Right ventricle myocardium superior (tissue), 1 donor: Measurements from ENCODE around the gene PREP. TPM values are rescaled to one million over a fixed set of nuclear protein-coding genes. Genes with fewer than 3 reads are reported as not detected.
"Not testable (repeated sequence)": the region's sequence is repeated elsewhere in the genome, so short reads cannot be mapped to it uniquely, and the experiment has no call there.

Source experiments
- ATAC-seq: fragments of 200-7000 bp; cut with Tn5 transposase; one replicate; pipeline ENCODE4 v1.9.1; 2020; ENCODE audit warnings: mild to moderate bottlenecking; ENCODE audit not compliant: poor library complexity
- DNase-seq: peaks from one replicate; pipeline ENCODE4 v3.0.0-alpha.2; 2020
- intact Hi-C: fragments of 100-400 bp; cut with DNase I; formaldehyde crosslinking; loops from one replicate; pipeline ENCODE4 v1.11.2; 2022
- long read RNA-seq: library from polyadenylated mRNA; unstranded; transcript quantifications from one replicate; pipeline ENCODE4 v2.0.0, GENCODE V29; 2021
- total RNA-seq: library from RNA; stranded (reverse); fragmentation: NEBNext Ultra II Directional; extraction: Animal tissue kit (Norgen Biotek cat#: 25700); gene quantifications from one replicate; pipeline ENCODE4 v1.2.1, GENCODE V29; 2021
- donor health status: DM: no; HTN: yes; CAD: no; lungs with severe emphysema.

Gene PREP
- 23.0 TPM for total RNA-seq
- long read RNA-seq, transcript PREP-201 (15 exons, 2,905 nt), result major isoform, 48 of 54 reads
- long read RNA-seq, partial matches to known transcripts, result 2 of 54 reads
- long read RNA-seq, other reads (novel, unspliced or antisense), result 4 of 54 reads

GRCh38 chr6:105402939-105403935, at the start of gene PREP:
TSS of gene PREP (minus strand) at chr6:105403082. CDS start at chr6:105402891, 191 bp downstream.
- DNase-seq, result peak; percentile 93
- intact Hi-C loops, result loop anchor here (2.0 kb wide), 1 partner anchor 316 kb away; no protein-coding TSS in a partner anchor
- peak; percentile 99 for ATAC-seq

GRCh38 chr6:105452376-105452775, 49.5 kb upstream of the PREP start:
- intact Hi-C loops, result no loop called here
- no peak for ATAC-seq
- DNase-seq, result no peak

GRCh38 chr6:105449756-105450390, 47.0 kb upstream of the PREP start:
- ATAC-seq (no peak), DNase-seq (no peak)
- intact Hi-C loops, result no loop called here

- ATAC-seq (no peak), DNase-seq (no peak)
- intact Hi-C loops, result no loop called here
Measured at GRCh38 chr6:105445481-105445880, 42.6 kb upstream of the PREP start.

GRCh38 chr6:105443941-105444340, 41.1 kb upstream of the PREP start:
- DNase-seq, result no peak
- intact Hi-C loops, result no loop called here
- no peak for ATAC-seq

- DNase-seq (no peak), ATAC-seq (no peak)
- intact Hi-C loops, result no loop called here
Measured at GRCh38 chr6:105442369-105442768, 39.5 kb upstream of the PREP start.

GRCh38 chr6:105437236-105437635, 34.4 kb upstream of the PREP start:
- ATAC-seq (no peak), DNase-seq (no peak)
- intact Hi-C loops, result no loop called here

- intact Hi-C loops, result loop anchor here (5.0 kb wide), 1 partner anchor 789 kb away; no protein-coding TSS in a partner anchor
- ATAC-seq (no peak), DNase-seq (no peak)
Measured at GRCh38 chr6:105433723-105434122, 30.8 kb upstream of the PREP start.

- ATAC-seq, result no peak
- intact Hi-C loops, result loop anchor here (5.0 kb wide), 1 partner anchor 790 kb away; no protein-coding TSS in a partner anchor
- no peak for DNase-seq
Measured at GRCh38 chr6:105432797-105433196, 29.9 kb upstream of the PREP start.

- ATAC-seq (no peak), DNase-seq (no peak)
- intact Hi-C loops, result loop anchor here (5.0 kb wide), 1 partner anchor 791 kb away; no protein-coding TSS in a partner anchor
Measured at GRCh38 chr6:105431226-105431625, 28.3 kb upstream of the PREP start.

- no peak for ATAC-seq
- DNase-seq, result no peak
- intact Hi-C loops, result loop anchor here (5.0 kb wide), 1 partner anchor 792 kb away; no protein-coding TSS in a partner anchor
Measured at GRCh38 chr6:105430685-105431084, 27.8 kb upstream of the PREP start.

- ATAC-seq (no peak), DNase-seq (no peak)
- intact Hi-C loops, result loop anchor here (5.0 kb wide), 1 partner anchor 793 kb away; no protein-coding TSS in a partner anchor
Measured at GRCh38 chr6:105429676-105430075, 26.8 kb upstream of the PREP start.

- DNase-seq (no peak), ATAC-seq (no peak)
- intact Hi-C loops, result no loop called here
Measured at GRCh38 chr6:105428342-105428957, 25.6 kb upstream of the PREP start.

- DNase-seq (no peak), ATAC-seq (peak; percentile 70)
- intact Hi-C loops, result loop anchor here (2.0 kb wide), 1 partner anchor 337 kb away; no protein-coding TSS in a partner anchor
Measured at GRCh38 chr6:105424175-105424783, 21.4 kb upstream of the PREP start.

GRCh38 chr6:105416971-105417370, 14.1 kb upstream of the PREP start:
- DNase-seq, intact Hi-C loops, ATAC-seq: not testable (repeated sequence)

GRCh38 chr6:105409734-105410133, 6.9 kb upstream of the PREP start:
- DNase-seq, result no peak
- ATAC-seq, result no peak
- intact Hi-C loops, result no loop called here

- ATAC-seq (peak; percentile 23), DNase-seq (no peak)
- intact Hi-C loops, result loop anchor here (2.0 kb wide), 1 partner anchor 316 kb away; no protein-coding TSS in a partner anchor
Measured at GRCh38 chr6:105402090-105402938, 568 bp downstream of the PREP start.
